Neural crest cell (in vitro differentiated cells): Measurements from ENCODE around the gene C1QL2. TPM values are rescaled to one million over a fixed set of nuclear protein-coding genes. Genes with fewer than 3 reads are reported as not detected.
A peak's percentile ranks its signal among the peaks of the same experiment; 100 is the strongest.

Experiments used
- DNase-seq: peaks from one replicate; pipeline ENCODE4 v3.0.0; 2021; ENCODE audit warnings: low read depth, mixed read lengths, low spot score
- H3K27ac Mint-ChIP-seq: one replicate; pipeline ENCODE4 v1.8.0; 2021; ENCODE audit warnings: mild to moderate bottlenecking, mixed read lengths; ENCODE audit not compliant: unreplicated experiment
- H3K27me3 Mint-ChIP-seq: 2 replicates; pipeline ENCODE4 v1.8.0; 2021; ENCODE audit warnings: low read depth, mild to moderate bottlenecking, mixed read lengths
- H3K36me3 Mint-ChIP-seq: 2 replicates; pipeline ENCODE4 v1.8.0; 2021; ENCODE audit warnings: low read depth, mild to moderate bottlenecking, mixed read lengths
- H3K4me1 Mint-ChIP-seq: 2 replicates; pipeline ENCODE4 v1.8.0; 2021; ENCODE audit warnings: mixed read lengths
- H3K4me3 Mint-ChIP-seq: one replicate; pipeline ENCODE4 v1.8.0; 2021; ENCODE audit warnings: mild to moderate bottlenecking, mixed read lengths
- H3K9me3 Mint-ChIP-seq: 2 replicates; pipeline ENCODE4 v1.8.0; 2021; ENCODE audit warnings: mixed read lengths
- CTCF ChIP-seq: fragments of 200-600 bp; sonication (generic); conservative IDR thresholded peaks from 2 replicates; pipeline ENCODE4 v1.5.0; 2021; ENCODE audit warnings: antibody characterized with exemption, mild to moderate bottlenecking
- total RNA-seq: library from RNA; stranded (reverse); gene quantifications from 2 replicates; pipeline ENCODE4 v1.2.1, GENCODE V29; 2021

The C1QL2 gene
- total RNA-seq, 1 donor from 2014 or later, result not detected

- no peak overlapping the region for H3K4me3 Mint-ChIP-seq
- no peaks in the 10 kb centered on the region for H3K36me3 Mint-ChIP-seq
- H3K9me3 Mint-ChIP-seq, result no peaks in the 10 kb centered on the region
- no peak for TF ChIP-seq CTCF
- H3K27me3 Mint-ChIP-seq, result peaks cover 58% of the 10 kb centered on the region
- no peak for DNase-seq
- no peak overlapping the region for H3K27ac Mint-ChIP-seq
- H3K4me1 Mint-ChIP-seq, result no peaks in the 10 kb centered on the region
These were observed 21.0 kb downstream of the C1QL2 start for GRCh38 chr2:119137502-119137901.

- Mint-ChIP-seq H3K4me3 (no peak overlapping the region), H3K9me3 (no peaks in the 10 kb centered on the region), H3K4me1 (no peaks in the 10 kb centered on the region), H3K27ac (no peak overlapping the region), H3K36me3 (no peaks in the 10 kb centered on the region), H3K27me3 (peaks cover 52% of the 10 kb centered on the region)
- no peak for TF ChIP-seq CTCF
- no peak for DNase-seq
These were observed 21.7 kb downstream of the C1QL2 start for GRCh38 chr2:119136872-119137271.

GRCh38 chr2:119136093-119136492 lies 22.5 kb downstream of the C1QL2 start:
- Mint-ChIP-seq H3K4me3 (no peak overlapping the region), H3K9me3 (no peaks in the 10 kb centered on the region), H3K36me3 (no peaks in the 10 kb centered on the region), H3K27ac (no peak overlapping the region), H3K27me3 (peaks cover 50% of the 10 kb centered on the region), H3K4me1 (no peaks in the 10 kb centered on the region)
- DNase-seq, result no peak
- TF ChIP-seq CTCF, result no peak

- TF ChIP-seq CTCF, result no peak
- Mint-ChIP-seq H3K4me3 (no peak overlapping the region), H3K9me3 (no peaks in the 10 kb centered on the region), H3K4me1 (no peaks in the 10 kb centered on the region), H3K36me3 (no peaks in the 10 kb centered on the region), H3K27me3 (peaks cover 52% of the 10 kb centered on the region), H3K27ac (no peak overlapping the region)
- DNase-seq, result no peak
These were observed 23.8 kb downstream of the C1QL2 start for GRCh38 chr2:119134775-119135174.

- Mint-ChIP-seq H3K4me1 (no peaks in the 10 kb centered on the region), H3K9me3 (no peaks in the 10 kb centered on the region), H3K4me3 (no peak overlapping the region), H3K27me3 (peaks cover 62% of the 10 kb centered on the region), H3K27ac (no peak overlapping the region), H3K36me3 (no peaks in the 10 kb centered on the region)
- DNase-seq, result peak; percentile 43
- TF ChIP-seq CTCF, result peak; percentile 63
These were observed 31.9 kb downstream of the C1QL2 start for GRCh38 chr2:119126650-119127049.

- no peak overlapping the region for H3K27ac Mint-ChIP-seq
- no peaks in the 10 kb centered on the region for H3K36me3 Mint-ChIP-seq
- DNase-seq, result no peak
- no peak for TF ChIP-seq CTCF
- H3K9me3 Mint-ChIP-seq, result no peaks in the 10 kb centered on the region
- H3K4me3 Mint-ChIP-seq, result no peak overlapping the region
- peaks cover 70% of the 10 kb centered on the region for H3K27me3 Mint-ChIP-seq
- no peaks in the 10 kb centered on the region for H3K4me1 Mint-ChIP-seq
These were observed 35.2 kb downstream of the C1QL2 start for GRCh38 chr2:119123389-119123788.
